ENCODE results near the gene AKR1C3.

DNA sequence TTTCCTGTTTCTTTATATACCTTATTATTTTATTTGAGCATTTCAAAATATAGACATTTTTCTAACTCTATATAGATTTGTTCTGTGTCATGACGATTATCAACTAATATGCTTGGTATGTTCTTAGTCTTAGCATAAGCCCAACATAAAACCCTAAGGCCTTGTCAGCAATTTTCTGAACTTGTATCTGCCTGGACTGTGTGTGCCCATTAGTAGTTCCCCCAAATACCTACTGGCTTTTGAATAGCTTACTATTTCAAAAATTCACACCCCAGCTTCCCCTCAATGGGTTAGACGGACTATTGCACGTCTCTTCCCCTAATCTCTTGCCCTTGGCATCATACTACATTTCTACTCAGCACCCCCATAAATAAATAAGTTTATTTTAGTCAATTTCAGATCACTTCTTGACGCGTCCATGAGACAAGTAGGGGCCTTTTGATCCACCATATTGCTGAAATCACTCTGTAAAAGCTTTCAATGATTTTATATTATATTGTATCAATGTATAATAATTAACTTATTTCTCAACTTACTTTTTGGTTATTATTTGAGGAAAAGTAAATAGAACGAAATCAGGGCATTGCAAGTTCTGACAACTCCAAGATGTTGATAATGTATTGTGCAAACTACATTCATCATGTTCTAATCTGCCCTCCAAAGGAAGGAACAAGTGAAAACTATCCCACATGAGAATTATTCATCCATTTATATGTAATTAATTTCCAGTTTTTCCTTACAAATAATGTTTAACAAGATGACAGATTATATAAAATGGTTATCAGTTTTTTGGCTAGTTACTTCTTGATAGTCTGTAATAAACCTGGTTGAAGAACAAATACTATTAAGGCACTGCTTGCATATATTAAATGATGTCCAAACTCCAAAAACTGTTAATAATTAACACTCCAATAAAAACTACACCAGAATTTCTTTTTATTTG, 1.1 kb upstream of the AKR1C3 start:
- TF ChIP-seq GATA2 (IDR thresholded peaks at IDR 0.05; ENCODE audit: low read depth, low read length): no peak
- TF ChIP-seq GATA3 (IDR thresholded peaks at IDR 0.05; ENCODE audit: low read depth, low read length): no peak
